OCI-LY3 (cell line): ENCODE results near the gene ZBTB6.

Experiments used
- H2AFZ ChIP-seq: fragments of 200-600, 300-600 bp; shearing (Covaris generic); 2 replicates; pipeline ENCODE4 v1.6.0; 2014; ENCODE audit warnings: antibody characterized with exemption, low read depth, low read length
- H3K27ac ChIP-seq: fragments of 200-600, 300-600 bp; sonication (generic); 2 replicates; pipeline ENCODE4 v1.5.1; 2014; ENCODE audit warnings: mild to moderate bottlenecking, low read length, moderate library complexity, mixed read lengths
- H3K27me3 ChIP-seq: fragments of 200-600, 300-600 bp; sonication (generic); 2 replicates; pipeline ENCODE4 v1.6.1; 2014; ENCODE audit warnings: low read depth, low read length, mixed read lengths
- H3K36me3 ChIP-seq: fragments of 200-600, 300-600 bp; sonication (generic); replicated peaks from 2 replicates; pipeline ENCODE3; 2014; ENCODE audit warnings: low read depth, low read length, mixed read lengths
- H3K4me1 ChIP-seq: fragments of 300-600, 200-600 bp; sonication (generic); 2 replicates; pipeline ENCODE4 v1.6.1; 2014; ENCODE audit warnings: low read length, mixed read lengths
- H3K4me2 ChIP-seq: fragments of 200-600, 300-600 bp; sonication (generic); 2 replicates; pipeline ENCODE4 v1.6.1; 2014; ENCODE audit warnings: low read length, mixed read lengths
- H3K4me3 ChIP-seq: fragments of 300-600, 200-600 bp; sonication (generic); 2 replicates; pipeline ENCODE4 v1.5.1; 2014; ENCODE audit warnings: antibody characterized with exemption, mild to moderate bottlenecking, low read length, moderate library complexity
- H3K79me2 ChIP-seq: fragments of 300-600, 200-600 bp; shearing (Covaris generic); 2 replicates; pipeline ENCODE4 v1.6.1; 2014; ENCODE audit warnings: mild to moderate bottlenecking, low read length, mixed read lengths
- H3K9ac ChIP-seq: fragments of 300-600, 200-600 bp; shearing (Covaris generic); 2 replicates; pipeline ENCODE4 v1.6.0; 2014; ENCODE audit warnings: mild to moderate bottlenecking, low read length, moderate library complexity
- H3K9me3 ChIP-seq: fragments of 200-600, 300-600 bp; shearing (Covaris generic); 2 replicates; pipeline ENCODE4 v1.6.1; 2014; ENCODE audit warnings: low read length, mixed read lengths; ENCODE audit not compliant: insufficient read depth
- H4K20me1 ChIP-seq: fragments of 200-600, 300-600 bp; sonication (generic); 2 replicates; pipeline ENCODE4 v1.6.1; 2016; ENCODE audit warnings: low read length, mixed read lengths; ENCODE audit not compliant: insufficient read depth
- CTCF ChIP-seq: fragments of 200-600, 300-600 bp; sonication (generic); IDR thresholded peaks from 2 replicates; pipeline ENCODE4 v1.5.1; 2014; ENCODE audit warnings: antibody characterized with exemption, low read length, low read depth
- EZH2phosphoT487 ChIP-seq: fragments of 200-600 bp; shearing (Covaris generic); IDR thresholded peaks from 2 replicates; pipeline ENCODE4 v1.6.1; 2018; ENCODE audit warnings: antibody characterized with exemption, mixed run types, low read depth

ZBTB6 gene

DNA sequence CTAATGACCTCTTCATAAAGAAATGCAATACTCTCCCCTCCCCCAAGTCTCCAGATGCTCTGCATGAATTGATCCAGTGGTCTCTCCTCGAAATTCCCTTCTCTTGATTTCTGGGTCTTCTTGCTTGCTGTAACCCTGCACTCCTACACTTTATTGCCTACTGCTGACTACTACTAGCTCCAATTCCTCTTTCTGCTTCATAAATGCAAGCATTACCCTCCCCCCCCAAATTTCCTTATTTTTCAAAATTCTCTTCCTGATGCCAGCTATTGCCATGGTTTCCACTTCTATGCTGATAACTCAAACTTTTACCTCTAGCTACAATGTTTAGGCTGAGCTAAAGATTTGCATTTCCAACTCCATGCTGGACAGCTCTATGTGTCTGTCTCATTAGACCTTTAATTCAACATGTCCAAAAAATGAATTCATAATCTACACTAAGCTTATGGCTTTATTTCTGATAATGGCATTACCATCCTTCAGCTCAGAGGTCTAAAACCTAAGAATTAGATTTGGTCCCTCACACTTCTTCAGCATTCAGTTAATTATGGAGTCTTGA lies 16.8 kb upstream of the ZBTB6 start:
- no peaks in the 10 kb centered on the region for H4K20me1 ChIP-seq
- H3K4me1 ChIP-seq = peaks cover 18% of the 10 kb centered on the region
- H3K4me2 ChIP-seq = peak overlapping the region; percentile 76
- no peaks in the 10 kb centered on the region for H3K27me3 ChIP-seq
- H3K4me3 ChIP-seq = peak overlapping the region; percentile 94
- H3K36me3 ChIP-seq = peaks cover 6% of the 10 kb centered on the region
- TF ChIP-seq CTCF = no peak
- no peak for TF ChIP-seq EZH2phosphoT487
- no peak overlapping the region for H2AFZ ChIP-seq
- H3K9ac ChIP-seq = no peak overlapping the region
- H3K27ac ChIP-seq = no peak overlapping the region
- peaks cover 78% of the 10 kb centered on the region for H3K79me2 ChIP-seq
- no peaks in the 10 kb centered on the region; the same call in 1 of the 2 replicates for H3K9me3 ChIP-seq

- H3K9ac ChIP-seq = no peak overlapping the region
- H3K4me3 ChIP-seq = no peak overlapping the region
- H3K27me3 ChIP-seq = no peaks in the 10 kb centered on the region
- TF ChIP-seq CTCF (no peak), EZH2phosphoT487 (no peak)
- no peaks in the 10 kb centered on the region for H4K20me1 ChIP-seq
- no peak overlapping the region for H3K27ac ChIP-seq
- no peaks in the 10 kb centered on the region; the same call in 1 of the 2 replicates for H3K9me3 ChIP-seq
- no peak overlapping the region for H3K4me2 ChIP-seq
- peaks cover 44% of the 10 kb centered on the region for H3K79me2 ChIP-seq
- peaks cover 12% of the 10 kb centered on the region for H3K4me1 ChIP-seq
- H2AFZ ChIP-seq = no peak overlapping the region
- H3K36me3 ChIP-seq = peaks cover 13% of the 10 kb centered on the region
Observed at GRCh38 chr9:122923947-122924346, 10.8 kb upstream of the ZBTB6 start.

DNA sequence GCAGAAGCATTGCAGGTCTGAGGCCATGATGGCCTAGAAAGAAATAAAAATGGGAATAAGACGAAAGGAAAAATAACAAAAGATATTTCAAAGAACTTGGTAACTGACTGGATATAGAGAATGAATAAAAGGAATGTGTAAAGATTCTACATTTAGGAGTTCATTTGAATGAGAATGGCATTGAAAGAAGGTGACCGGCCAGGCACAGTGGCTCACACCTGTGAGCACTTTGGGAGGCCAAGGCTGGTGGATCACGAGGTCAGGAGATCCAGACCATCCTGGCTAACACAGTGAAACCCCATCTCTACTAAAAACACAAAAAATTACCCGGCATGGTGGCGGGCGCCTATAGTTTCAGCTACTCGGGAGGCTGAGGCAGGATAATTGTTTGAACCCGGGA lies 9.6 kb upstream of the ZBTB6 start:
- Histone ChIP-seq H3K79me2 (peaks cover 35% of the 10 kb centered on the region), H3K9ac (no peak overlapping the region), H3K27me3 (no peaks in the 10 kb centered on the region), H3K4me3 (no peak overlapping the region), H3K36me3 (peaks cover 15% of the 10 kb centered on the region), H3K27ac (no peak overlapping the region), H3K4me2 (no peak overlapping the region), H3K9me3 (no peaks in the 10 kb centered on the region; the same call in 1 of the 2 replicates), H4K20me1 (no peaks in the 10 kb centered on the region), H3K4me1 (peaks cover 12% of the 10 kb centered on the region), H2AFZ (no peak overlapping the region)
- TF ChIP-seq CTCF (no peak), EZH2phosphoT487 (no peak)

DNA sequence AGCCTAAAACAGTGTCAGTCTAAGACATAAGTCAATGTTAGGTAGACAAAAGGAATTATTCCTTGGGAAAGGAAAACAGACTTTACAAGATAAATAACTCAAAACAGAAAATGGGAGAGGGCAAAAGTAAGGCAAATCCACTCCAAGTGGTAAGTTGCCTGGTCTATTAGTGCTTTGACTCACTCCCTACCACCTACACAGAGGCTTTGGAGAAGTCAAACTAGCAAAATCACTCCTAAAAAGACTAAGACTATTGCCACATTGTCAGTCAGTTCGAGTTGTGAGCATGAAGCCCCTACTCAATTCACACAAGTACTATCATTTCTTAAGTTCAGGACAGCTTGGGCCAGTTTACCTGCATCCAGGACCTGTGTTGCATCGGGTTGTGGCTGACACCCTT lies 5.2 kb upstream of the ZBTB6 start:
- no peak for TF ChIP-seq CTCF
- no peak for TF ChIP-seq EZH2phosphoT487
- Histone ChIP-seq H3K4me2 (no peak overlapping the region), H4K20me1 (no peaks in the 10 kb centered on the region), H3K4me1 (peaks cover 4% of the 10 kb centered on the region), H2AFZ (no peak overlapping the region), H3K27ac (no peak overlapping the region), H3K9ac (no peak overlapping the region), H3K9me3 (no peaks in the 10 kb centered on the region), H3K36me3 (peaks cover 13% of the 10 kb centered on the region), H3K27me3 (no peaks in the 10 kb centered on the region), H3K79me2 (peaks cover 15% of the 10 kb centered on the region), H3K4me3 (no peak overlapping the region)
